ENCODE results near the gene ALDH1A2. TPM values are rescaled to one million over a fixed set of nuclear protein-coding genes. Genes with fewer than 3 reads are reported as not detected.

The ALDH1A2 gene
- total and polyA plus RNA-seq, 12 donors: 1.8 to 277 (median 8.3) TPM

- H3K27me3 ChIP-seq: no peaks in the 10 kb centered on the region
- 91 to 94% (median 92%) methylated on average over 5 of the region's 5 CpGs for whole genome bisulfite sequencing, 4 donors
- H3K4me3 ChIP-seq: no peak overlapping the region
- TF ChIP-seq CTCF (IDR thresholded peaks at IDR 0.05): no peak
- TF ChIP-seq POLR2A (IDR thresholded peaks at IDR 0.05): no peak
- intact Hi-C loops (cut with DNase I): no loop called here
- H3K36me3 ChIP-seq (replicated peaks in 1 of 2): no peaks in the 10 kb centered on the region
- H3K9me3 ChIP-seq (replicated peaks in 1 of 3): no peaks in the 10 kb centered on the region
- H3K27ac ChIP-seq: no peak overlapping the region
- no peak for DNase-seq
- no peaks in the 10 kb centered on the region for H3K4me1 ChIP-seq (replicated peaks in 1 of 2)
Observed at GRCh38 chr15:57943171-57943570, 122.3 kb downstream of the ALDH1A2 start.

- WGBS, 4 donors: 74 to 95% (median 84%) methylated on average over 1 of the region's 1 CpG
Observed at GRCh38 chr15:57941816-57942215, 123.7 kb downstream of the ALDH1A2 start.

GRCh38 chr15:57932348-57932747 lies 133.2 kb downstream of the ALDH1A2 start:
- TF ChIP-seq POLR2A (IDR thresholded peaks at IDR 0.05): no peak
- Histone ChIP-seq H3K27me3 (no peaks in the 10 kb centered on the region), H3K36me3 (replicated peaks in 1 of 2) (no peaks in the 10 kb centered on the region), H3K4me1 (replicated peaks in 1 of 2) (no peaks in the 10 kb centered on the region), H3K4me3 (no peak overlapping the region), H3K27ac (no peak overlapping the region), H3K9me3 (replicated peaks in 1 of 3) (no peaks in the 10 kb centered on the region)
- intact Hi-C loops (cut with DNase I): no loop called here
- DNase-seq: no peak
- WGBS, 4 donors: 65 to 83% (median 72%) methylated on average over 2 of the region's 2 CpGs

More at GRCh38 chr15:57941816-57942215, 123.7 kb downstream of the ALDH1A2 start:
- Histone ChIP-seq H3K27me3 (no peaks in the 10 kb centered on the region), H3K9me3 (replicated peaks in 1 of 3) (no peaks in the 10 kb centered on the region), H3K36me3 (replicated peaks in 1 of 2) (no peaks in the 10 kb centered on the region), H3K27ac (no peak overlapping the region), H3K4me3 (no peak overlapping the region), H3K4me1 (replicated peaks in 1 of 2) (no peaks in the 10 kb centered on the region)
- intact Hi-C loops (cut with DNase I): no loop called here
- no peak for TF ChIP-seq CTCF (IDR thresholded peaks at IDR 0.05)
- TF ChIP-seq POLR2A (IDR thresholded peaks at IDR 0.05): no peak
- no peak for DNase-seq

GRCh38 chr15:57931570-57931969 lies 133.9 kb downstream of the ALDH1A2 start:
- no peaks in the 10 kb centered on the region for H3K36me3 ChIP-seq (replicated peaks in 1 of 2)
- H3K9me3 ChIP-seq (replicated peaks in 1 of 3): no peaks in the 10 kb centered on the region
- intact Hi-C loops (cut with DNase I): no loop called here
- no peak overlapping the region for H3K27ac ChIP-seq
- H3K4me3 ChIP-seq: no peak overlapping the region
- H3K27me3 ChIP-seq: no peaks in the 10 kb centered on the region
- H3K4me1 ChIP-seq (replicated peaks in 1 of 2): no peaks in the 10 kb centered on the region
- WGBS, 4 donors: 57 to 70% (median 58%) methylated on average over 1 of the region's 1 CpG
- no peak for DNase-seq
- TF ChIP-seq CTCF (IDR thresholded peaks at IDR 0.05) (no peak), POLR2A (IDR thresholded peaks at IDR 0.05) (no peak)

GRCh38 chr15:57927091-57927631 lies 138.3 kb downstream of the ALDH1A2 start:
- TF ChIP-seq POLR2A (IDR thresholded peaks at IDR 0.05) (no peak), CTCF (IDR thresholded peaks at IDR 0.05) (no peak)
- no peaks in the 10 kb centered on the region for H3K27me3 ChIP-seq
- peaks cover 0 to 10% of the 10 kb centered on the region in 2 donors for H3K4me1 ChIP-seq (replicated peaks in 1 of 2)
- 91 to 100% (median 94%) methylated on average over 5 to 6 of the region's 6 CpGs for WGBS, 4 donors
- H3K4me3 ChIP-seq: no peak overlapping the region
- no peak overlapping the region for H3K27ac ChIP-seq
- no peak for DNase-seq
- no peaks in the 10 kb centered on the region for H3K36me3 ChIP-seq (replicated peaks in 1 of 2)
- H3K9me3 ChIP-seq (replicated peaks in 1 of 3): no peaks in the 10 kb centered on the region
- intact Hi-C loops (cut with DNase I): no loop called here

Measured in adrenal gland (tissue), 12 donors.